Activated CD8-positive, alpha-beta memory T cell treated with anti-CD3 and anti-CD28 coated beads, Interleukin-2, amount 10 ng/mL, durations not matched to agents 7 days and 5 days (primary cell): ENCODE measurements around the gene POC1A. TPM values are rescaled to one million over a fixed set of nuclear protein-coding genes. Genes with fewer than 3 reads are reported as not detected.
A peak's percentile ranks its signal among the peaks of the same experiment; 100 is the strongest.
"Not testable (repeated sequence)": the region's sequence is repeated elsewhere in the genome, so short reads cannot be mapped to it uniquely, and the experiment has no call there.

Source experiments
- ATAC-seq: fragments of 150-1000 bp; cut with Tn5 transposase; one replicate; pipeline ENCODE4 v1.10.0; 2021; ENCODE audit warnings: moderate library complexity
- CTCF ChIA-PET: fragments of 350-600 bp; sonication (Branson Sonifier 250); formaldehyde crosslinking; loops from one replicate; lab custom pipeline; 2021; ENCODE audit warnings: antibody characterized with exemption; lab: Charles Lee
- DNase-seq: peaks from one replicate; pipeline ENCODE4 v3.0.0-alpha.2; 2020
- H3K27ac Mint-ChIP-seq: one replicate; pipeline ENCODE4 v1.8.0; 2021; ENCODE audit warnings: mild to moderate bottlenecking, mixed read lengths
- H3K27me3 Mint-ChIP-seq: one replicate; pipeline ENCODE4 v1.8.0; 2021; ENCODE audit warnings: mixed read lengths
- H3K36me3 Mint-ChIP-seq: one replicate; pipeline ENCODE4 v1.8.0; 2021; ENCODE audit warnings: mild to moderate bottlenecking, mixed read lengths
- H3K4me1 Mint-ChIP-seq: one replicate; pipeline ENCODE4 v1.8.0; 2021; ENCODE audit warnings: mixed read lengths
- H3K4me3 Mint-ChIP-seq: one replicate; pipeline ENCODE4 v1.8.0; 2021; ENCODE audit warnings: mild to moderate bottlenecking, moderate library complexity, mixed read lengths
- H3K9me3 Mint-ChIP-seq: one replicate; pipeline ENCODE4 v1.8.0; 2022; ENCODE audit warnings: low read depth, mixed read lengths
- total RNA-seq, 2 experiments: library from RNA; stranded (reverse); gene quantifications; one replicate each; pipeline ENCODE4 v1.2.3, GENCODE V29; 2021

The POC1A gene
- total RNA-seq, 2 experiments from 2014 or later, result 29.3 to 29.5 TPM

GRCh38 chr3:52040600-52040999, 113.6 kb downstream of the POC1A start:
- no peak for DNase-seq
- Mint-ChIP-seq H3K36me3 (no peaks in the 10 kb centered on the region), H3K4me3 (no peak overlapping the region), H3K27ac (no peak overlapping the region), H3K4me1 (no peaks in the 10 kb centered on the region), H3K27me3 (no peaks in the 10 kb centered on the region), H3K9me3 (no peaks in the 10 kb centered on the region)
- CTCF ChIA-PET, result interaction anchor here (0.7 to 2.7 kb wide), 5 partner anchors 13 to 104 kb away, joined by 3 to 12 read pairs (median 3); no protein-coding TSS in a partner anchor
- ATAC-seq, result no peak

- CTCF ChIA-PET, result interaction anchor here (2.7 kb wide), 1 partner anchor 39 kb away, joined by 12 read pairs; no protein-coding TSS in a partner anchor
- no peak for ATAC-seq
- no peaks in the 10 kb centered on the region for H3K36me3 Mint-ChIP-seq
- H3K9me3 Mint-ChIP-seq, result no peaks in the 10 kb centered on the region
- no peak for DNase-seq
- no peaks in the 10 kb centered on the region for H3K4me1 Mint-ChIP-seq
- H3K27me3 Mint-ChIP-seq, result no peaks in the 10 kb centered on the region
- no peak overlapping the region for H3K27ac Mint-ChIP-seq
- no peak overlapping the region for H3K4me3 Mint-ChIP-seq
These were observed 114.4 kb downstream of the POC1A start for GRCh38 chr3:52039846-52040245.

GRCh38 chr3:52039426-52039825, 114.8 kb downstream of the POC1A start:
- H3K4me3 Mint-ChIP-seq, result no peak overlapping the region
- no peak overlapping the region for H3K27ac Mint-ChIP-seq
- no peak for ATAC-seq
- H3K36me3 Mint-ChIP-seq, result no peaks in the 10 kb centered on the region
- DNase-seq, result no peak
- CTCF ChIA-PET, result no interaction called here
- no peaks in the 10 kb centered on the region for H3K4me1 Mint-ChIP-seq
- no peaks in the 10 kb centered on the region for H3K9me3 Mint-ChIP-seq
- no peaks in the 10 kb centered on the region for H3K27me3 Mint-ChIP-seq

- no peaks in the 10 kb centered on the region for H3K27me3 Mint-ChIP-seq
- H3K36me3 Mint-ChIP-seq, result no peaks in the 10 kb centered on the region
- no peaks in the 10 kb centered on the region for H3K4me1 Mint-ChIP-seq
- H3K4me3 Mint-ChIP-seq, result no peak overlapping the region
- no peak for DNase-seq
- H3K27ac Mint-ChIP-seq, result no peak overlapping the region
- no peak for ATAC-seq
- no peaks in the 10 kb centered on the region for H3K9me3 Mint-ChIP-seq
- CTCF ChIA-PET, result interaction anchor here (0.6 to 2.8 kb wide), 3 partner anchors 37 to 121 kb away, joined by 3 to 9 read pairs (median 5); no protein-coding TSS in a partner anchor
These were observed 116.0 kb downstream of the POC1A start for GRCh38 chr3:52038227-52038626.

GRCh38 chr3:52037291-52037690, 116.9 kb downstream of the POC1A start:
- Mint-ChIP-seq H3K4me3 (no peak overlapping the region), H3K27me3 (no peaks in the 10 kb centered on the region), H3K36me3 (no peaks in the 10 kb centered on the region), H3K27ac (no peak overlapping the region), H3K4me1 (no peaks in the 10 kb centered on the region), H3K9me3 (no peaks in the 10 kb centered on the region)
- ATAC-seq, result no peak
- CTCF ChIA-PET, result interaction anchor here (0.6 to 2.8 kb wide), 4 partner anchors 36 to 162 kb away, joined by 3 to 9 read pairs (median 4); partner anchors contain the start of gene IQCF5
- DNase-seq, result no peak

GRCh38 chr3:52036829-52037228, 117.4 kb downstream of the POC1A start:
- Mint-ChIP-seq H3K4me3 (no peak overlapping the region), H3K27me3 (no peaks in the 10 kb centered on the region), H3K27ac (no peak overlapping the region), H3K4me1 (no peaks in the 10 kb centered on the region), H3K36me3 (no peaks in the 10 kb centered on the region), H3K9me3 (no peaks in the 10 kb centered on the region)
- CTCF ChIA-PET, result interaction anchor here (0.6 to 2.8 kb wide), 5 partner anchors 19 to 162 kb away, joined by 3 to 9 read pairs (median 5); partner anchors contain the start of gene IQCF5
- DNase-seq (no peak), ATAC-seq (no peak)

- no peak for ATAC-seq
- no peaks in the 10 kb centered on the region for H3K4me1 Mint-ChIP-seq
- H3K36me3 Mint-ChIP-seq, result no peaks in the 10 kb centered on the region
- DNase-seq, result no peak
- no peak overlapping the region for H3K4me3 Mint-ChIP-seq
- H3K27me3 Mint-ChIP-seq, result no peaks in the 10 kb centered on the region
- H3K9me3 Mint-ChIP-seq, result no peaks in the 10 kb centered on the region
- no peak overlapping the region for H3K27ac Mint-ChIP-seq
- CTCF ChIA-PET, result interaction anchor here (0.7 to 2.8 kb wide), 4 partner anchors 19 to 87 kb away, joined by 3 to 9 read pairs (median 4); no protein-coding TSS in a partner anchor
These were observed 118.0 kb downstream of the POC1A start for GRCh38 chr3:52036222-52036694.

- Mint-ChIP-seq H3K27me3 (no peaks in the 10 kb centered on the region), H3K4me1 (no peaks in the 10 kb centered on the region), H3K36me3 (no peaks in the 10 kb centered on the region), H3K4me3 (no peak overlapping the region), H3K27ac (no peak overlapping the region), H3K9me3 (no peaks in the 10 kb centered on the region)
- DNase-seq (no peak), ATAC-seq (no peak)
- CTCF ChIA-PET, result no interaction called here
These were observed 119.6 kb downstream of the POC1A start for GRCh38 chr3:52034651-52035050.

- no peak for ATAC-seq
- CTCF ChIA-PET, result no interaction called here
- H3K27ac Mint-ChIP-seq, result no peak overlapping the region
These were observed 120.0 kb downstream of the POC1A start for GRCh38 chr3:52034212-52034611.

GRCh38 chr3:52033748-52034147, 120.5 kb downstream of the POC1A start:
- ATAC-seq, H3K27me3 Mint-ChIP-seq, H3K4me3 Mint-ChIP-seq, H3K9me3 Mint-ChIP-seq, H3K36me3 Mint-ChIP-seq, CTCF ChIA-PET, H3K27ac Mint-ChIP-seq, DNase-seq, H3K4me1 Mint-ChIP-seq: not testable (repeated sequence)

More at GRCh38 chr3:52034212-52034611, 120.0 kb downstream of the POC1A start:
- no peaks in the 10 kb centered on the region for H3K36me3 Mint-ChIP-seq
- H3K27me3 Mint-ChIP-seq, result no peaks in the 10 kb centered on the region
- no peak for DNase-seq
- H3K4me3 Mint-ChIP-seq, result no peak overlapping the region
- no peaks in the 10 kb centered on the region for H3K9me3 Mint-ChIP-seq
- H3K4me1 Mint-ChIP-seq, result no peaks in the 10 kb centered on the region

GRCh38 chr3:52032702-52033408, 121.4 kb downstream of the POC1A start:
- Mint-ChIP-seq H3K9me3 (no peaks in the 10 kb centered on the region), H3K36me3 (no peaks in the 10 kb centered on the region), H3K27ac (no peak overlapping the region), H3K4me1 (no peaks in the 10 kb centered on the region), H3K4me3 (no peak overlapping the region), H3K27me3 (no peaks in the 10 kb centered on the region)
- CTCF ChIA-PET, result interaction anchor here (1.1 kb wide), 1 partner anchor 20 kb away, joined by 3 read pairs; no protein-coding TSS in a partner anchor
- no peak for ATAC-seq
- no peak for DNase-seq

- Mint-ChIP-seq H3K9me3 (no peaks in the 10 kb centered on the region), H3K27me3 (no peaks in the 10 kb centered on the region), H3K36me3 (no peaks in the 10 kb centered on the region), H3K4me3 (no peak overlapping the region), H3K27ac (no peak overlapping the region), H3K4me1 (no peaks in the 10 kb centered on the region)
- DNase-seq, result no peak
- no peak for ATAC-seq
- CTCF ChIA-PET, result interaction anchor here (0.9 to 1.7 kb wide), 3 partner anchors 21 to 58 kb away, joined by 3 to 6 read pairs (median 3); partner anchors contain the start of gene ABHD14B
These were observed 122.3 kb downstream of the POC1A start for GRCh38 chr3:52031896-52032295.

- Mint-ChIP-seq H3K36me3 (no peaks in the 10 kb centered on the region), H3K27ac (no peak overlapping the region), H3K4me3 (no peak overlapping the region), H3K27me3 (no peaks in the 10 kb centered on the region), H3K9me3 (no peaks in the 10 kb centered on the region), H3K4me1 (no peaks in the 10 kb centered on the region)
- no peak for DNase-seq
- CTCF ChIA-PET, result interaction anchor here (1.7 kb wide), 1 partner anchor 29 kb away, joined by 6 read pairs; no protein-coding TSS in a partner anchor
- ATAC-seq, result peak; percentile 16
These were observed 123.4 kb downstream of the POC1A start for GRCh38 chr3:52030714-52031310.
